Measurements from ENCODE around the gene RBFOX2.

- no peak for TF ChIP-seq CTCF (IDR thresholded peaks at IDR 0.05; ENCODE audit: low read length)
- no peak for TF ChIP-seq EZH2 (IDR thresholded peaks at IDR 0.05; ENCODE audit: borderline replicate concordance, low read length)
These were observed 114.7 kb downstream of the RBFOX2 start for GRCh38 chr22:35913925-35914324.

All from OCI-LY1 (cell line).